Hematopoietic multipotent progenitor cell treated with erythropoietin and hydrocortisone succinate and interleukin-3 and kit ligand, for 6 days (in vitro differentiated cells): ENCODE data around the gene TMEM26.
A peak's percentile ranks its signal among the peaks of the same experiment; 100 is the strongest.

Experiments used
- DNase-seq: peaks from one replicate; pipeline ENCODE4 v3.0.0-alpha.2; 2015

The TMEM26 gene

DNA sequence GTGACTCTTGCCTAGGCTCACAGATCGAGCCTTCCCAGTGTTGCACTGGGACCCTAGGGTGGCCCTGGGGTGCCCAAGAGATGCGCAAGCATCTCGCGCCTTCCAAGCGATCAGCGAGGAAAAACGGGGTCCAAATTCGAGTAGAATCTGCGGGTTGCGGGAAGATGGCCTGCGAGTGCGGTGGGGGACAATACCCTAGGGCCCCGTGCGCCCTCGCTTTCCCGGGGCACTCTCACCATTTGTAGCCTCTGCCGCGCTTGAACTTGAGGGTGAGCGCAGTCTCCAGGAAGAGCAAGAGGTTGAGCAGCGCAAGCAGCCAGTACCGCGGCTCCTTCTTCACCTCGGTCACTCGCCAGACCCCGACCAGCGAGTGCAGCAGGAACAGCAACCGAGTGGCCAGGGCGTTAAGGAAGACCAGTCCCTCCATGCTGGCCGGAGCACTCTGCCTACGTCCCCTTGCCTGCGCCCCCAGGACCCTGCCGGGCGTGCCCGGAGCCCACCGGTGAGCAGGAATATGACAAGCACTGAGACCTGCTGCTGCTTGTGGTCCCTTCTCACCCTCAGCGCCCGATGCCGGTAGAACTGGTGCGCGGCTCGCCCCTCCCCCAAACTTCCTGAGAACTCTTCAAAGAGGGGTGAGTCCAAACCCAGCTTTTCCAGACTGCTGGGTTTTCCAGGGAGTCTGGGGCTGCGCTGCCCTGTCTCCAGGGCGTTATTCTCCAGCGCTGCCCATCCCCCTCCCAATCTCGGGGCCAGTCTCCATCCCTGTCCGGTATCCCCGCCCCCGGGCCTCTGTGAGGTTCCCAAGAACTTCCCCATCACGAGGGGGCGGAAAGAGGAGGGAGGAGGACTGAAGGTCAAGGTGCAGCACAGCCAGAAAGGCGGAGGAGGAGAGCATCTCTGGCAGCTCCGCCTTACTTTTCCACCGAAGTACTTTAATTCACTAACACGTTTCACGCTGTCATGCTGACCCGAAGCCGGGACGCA lies at the start of gene TMEM26:
Gene TMEM26 (minus strand): TSS at position 727 of the 987 bp plus-strand sequence. CDS start 300 bp downstream, at position 427.
- peak; percentile 16 for DNase-seq

DNA sequence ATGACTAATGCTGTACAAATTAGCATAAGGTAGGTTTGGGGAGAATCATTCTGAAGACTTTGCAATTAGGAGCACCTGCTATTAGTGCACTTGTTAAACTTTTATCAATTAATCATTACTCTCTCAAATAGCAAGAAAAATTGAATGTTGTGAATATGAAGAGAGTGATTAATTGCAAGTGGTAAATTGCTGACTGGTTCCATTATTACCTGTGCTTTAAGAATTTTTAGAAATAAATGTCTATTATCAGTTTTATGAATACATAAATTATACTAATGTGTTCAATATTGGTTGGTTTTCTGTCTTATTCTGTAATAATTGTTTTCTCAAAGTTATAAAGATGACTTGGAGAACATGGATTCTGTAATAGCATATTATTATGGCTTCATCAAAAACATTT lies 47.3 kb upstream of the TMEM26 start:
- DNase-seq = no peak

GRCh38 chr10:61492364-61492995 lies 39.3 kb upstream of the TMEM26 start:
- DNase-seq = no peak

DNA sequence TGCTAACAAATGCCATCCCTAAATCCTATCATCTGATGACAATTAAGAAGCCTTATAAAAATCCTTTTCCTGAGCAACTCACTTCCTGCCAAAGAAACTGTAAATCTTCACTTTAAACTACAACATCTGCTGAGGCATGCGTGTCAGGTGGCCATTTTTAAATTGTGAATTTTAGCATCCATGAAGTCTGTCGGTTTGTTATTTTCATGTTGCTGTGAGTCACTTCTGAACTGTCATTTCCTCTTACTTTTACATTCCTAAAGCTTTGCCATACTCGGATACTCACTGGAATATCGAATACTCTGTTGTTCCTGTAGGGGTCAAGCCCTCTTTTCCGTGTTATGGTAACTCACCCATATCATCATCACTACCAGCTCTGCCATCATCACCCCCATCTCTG lies 34.3 kb upstream of the TMEM26 start:
- no peak for DNase-seq

DNA sequence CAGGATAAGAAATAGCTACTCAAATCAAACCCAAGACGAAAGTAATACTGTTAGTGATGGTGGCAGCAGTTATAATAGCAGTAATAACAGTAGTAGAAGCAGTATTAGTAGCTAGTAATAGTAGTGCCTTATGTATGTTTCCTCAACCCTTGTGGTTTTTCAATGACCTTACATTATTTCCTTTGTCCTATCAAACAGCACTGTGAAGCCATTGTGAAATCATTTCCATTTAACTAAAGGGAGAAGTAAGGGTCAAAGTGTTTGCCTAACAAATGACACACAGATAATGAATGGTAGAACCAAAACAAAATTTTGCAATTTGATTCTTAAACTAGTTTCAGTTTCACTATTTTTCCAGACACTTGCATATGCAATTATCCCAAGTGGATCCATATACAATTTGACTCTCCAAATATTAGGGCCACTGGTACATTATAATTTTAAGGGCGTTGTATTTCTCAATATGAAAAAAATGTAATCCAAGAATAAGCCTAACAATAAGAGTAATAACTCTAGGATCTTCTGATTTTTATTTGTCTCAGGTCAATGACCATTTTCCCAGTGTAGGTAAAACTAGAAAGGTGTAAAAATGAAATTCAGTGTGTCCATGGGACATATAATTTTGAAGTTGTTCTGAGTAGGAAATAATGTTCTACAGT lies 33.7 kb upstream of the TMEM26 start:
- peak; percentile 80 for DNase-seq

- no peak for DNase-seq
These were observed 33.1 kb upstream of the TMEM26 start for GRCh38 chr10:61486251-61486650.

- DNase-seq = no peak
These were observed 28.4 kb upstream of the TMEM26 start for GRCh38 chr10:61481597-61481996.

GRCh38 chr10:61480208-61480607 lies 27.0 kb upstream of the TMEM26 start:
- DNase-seq = no peak

- peak; percentile 4 for DNase-seq
These were observed 25.6 kb upstream of the TMEM26 start for GRCh38 chr10:61478621-61479312.

DNA sequence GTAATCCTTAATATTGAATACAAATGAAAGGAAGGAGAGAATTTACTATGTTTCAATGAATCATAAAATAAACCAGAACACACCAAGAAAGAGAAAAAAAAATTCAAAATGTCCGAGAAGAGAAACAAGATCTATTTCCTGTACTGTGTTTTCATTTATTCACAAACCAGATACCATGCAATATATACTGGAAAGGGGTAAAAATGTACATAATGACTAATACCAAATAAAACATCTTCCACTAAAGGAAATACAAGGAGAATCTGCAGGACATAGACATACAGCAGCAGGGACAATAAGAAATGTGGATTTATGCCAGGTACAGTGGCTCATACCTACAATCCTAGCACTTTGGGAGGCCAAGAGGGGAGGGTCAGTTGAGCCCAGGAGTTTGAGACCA lies 24.3 kb upstream of the TMEM26 start:
- DNase-seq = no peak

GRCh38 chr10:61476529-61476928 lies 23.3 kb upstream of the TMEM26 start:
- DNase-seq = no peak

- no peak for DNase-seq
These were observed 22.3 kb upstream of the TMEM26 start for GRCh38 chr10:61475449-61475873.

GRCh38 chr10:61472090-61472674 lies 19.0 kb upstream of the TMEM26 start:
- DNase-seq = no peak

- no peak for DNase-seq
These were observed 18.3 kb upstream of the TMEM26 start for GRCh38 chr10:61471491-61471890.

GRCh38 chr10:61470740-61471139 lies 17.6 kb upstream of the TMEM26 start:
- no peak for DNase-seq

- peak; percentile 8 for DNase-seq
These were observed 12.9 kb upstream of the TMEM26 start for GRCh38 chr10:61465901-61466632.

DNA sequence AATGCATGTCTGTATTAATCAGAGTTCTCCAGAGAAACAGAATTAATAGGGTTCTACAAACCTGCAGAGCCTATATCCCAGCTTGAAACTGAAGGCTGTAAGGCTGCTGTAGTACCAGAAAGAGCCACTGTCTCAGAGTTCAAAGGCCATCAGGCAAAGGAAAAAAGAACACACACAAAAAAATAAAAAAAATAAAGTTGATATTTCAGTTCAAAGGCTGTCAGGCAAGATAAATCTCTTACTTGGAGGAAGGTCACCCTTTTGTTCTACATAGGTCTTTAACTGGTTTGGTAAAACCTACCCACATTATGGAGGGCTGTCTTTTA lies 12.0 kb upstream of the TMEM26 start:
- no peak for DNase-seq

GRCh38 chr10:61464461-61465170 lies 11.4 kb upstream of the TMEM26 start:
- DNase-seq = no peak

DNA sequence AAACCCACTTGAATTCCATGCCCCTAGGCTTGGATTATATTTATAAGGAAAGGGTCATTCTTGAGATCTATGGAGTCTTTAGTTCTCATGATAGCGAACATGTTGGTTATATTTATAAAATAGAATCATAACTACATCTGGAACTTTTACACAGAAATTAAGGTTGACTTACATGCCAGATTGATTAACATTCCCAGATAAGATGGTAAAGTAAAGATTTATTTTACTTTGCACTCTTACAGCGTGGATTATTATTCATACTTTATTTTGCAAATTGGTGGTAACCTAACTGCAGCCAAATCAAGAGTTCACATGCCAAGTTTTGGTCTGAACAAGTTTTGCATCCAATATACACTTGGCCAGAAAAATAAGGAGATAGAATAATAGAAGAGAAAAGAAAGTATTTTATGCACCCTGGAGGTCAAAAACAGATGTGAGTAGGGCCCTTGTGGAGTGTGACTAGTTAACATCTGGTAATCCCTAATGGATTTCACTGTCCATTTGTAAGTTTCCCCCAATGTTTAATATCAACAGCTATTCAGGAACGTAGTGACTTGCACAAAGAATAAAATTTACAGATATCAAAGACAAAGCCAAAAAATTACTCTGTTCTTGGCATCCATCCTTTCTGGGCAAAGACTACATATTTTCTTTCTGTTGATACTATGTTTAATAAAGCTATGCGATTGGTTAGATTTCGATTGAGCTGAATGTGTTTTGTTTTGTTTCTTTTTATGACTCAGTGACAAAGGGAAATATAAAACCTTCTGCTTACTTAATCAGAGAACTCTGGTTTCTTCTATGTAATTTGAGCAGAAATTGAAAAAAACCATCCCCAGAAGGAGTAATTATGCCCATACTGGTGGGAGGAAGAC lies 10.1 kb upstream of the TMEM26 start:
- no peak for DNase-seq

DNA sequence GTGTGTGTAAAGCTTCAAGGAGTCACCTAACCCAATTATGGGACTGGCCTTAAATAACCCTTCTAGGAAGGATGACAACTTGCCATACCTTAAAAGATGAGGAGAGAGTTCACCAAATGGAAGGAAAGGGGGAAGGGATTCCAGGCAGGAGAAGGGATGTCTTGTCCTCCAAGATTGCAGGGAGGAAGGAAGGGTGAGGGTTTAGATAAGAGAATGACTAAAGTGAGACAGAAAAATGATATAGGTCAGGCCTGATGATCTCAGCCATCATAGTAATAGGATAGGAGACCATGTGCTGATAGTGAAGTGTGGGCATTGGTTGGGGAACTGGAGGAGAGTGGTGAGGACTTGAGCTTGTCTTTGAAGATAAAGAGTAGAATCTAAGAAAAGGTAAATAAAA lies 7.7 kb upstream of the TMEM26 start:
- DNase-seq = no peak
